Breast epithelium (tissue), 3 donors: Measurements from ENCODE around the gene LDHD.

Source experiments
- CTCF ChIP-seq, 3 donors: fragments of 450-650 bp; IDR thresholded peaks; one replicate each; pipeline ENCODE4 v1.5.1; 2016 to 2017; ENCODE audit warnings: antibody characterized with exemption in 3 of 3, mild to moderate bottlenecking in 3 of 3, moderate library complexity in 3 of 3
- POLR2A ChIP-seq: fragments of 450-650 bp; IDR thresholded peaks from one replicate; pipeline ENCODE4 v1.6.1; 2016; ENCODE audit warnings: antibody characterized with exemption, mild to moderate bottlenecking, moderate library complexity

GRCh38 chr16:75081179-75081859 lies 35.3 kb downstream of the LDHD start:
- TF ChIP-seq CTCF (IDR thresholded peaks at IDR 0.05) (no peak), POLR2A (no peak)
